Thoracic aorta (tissue), 2 donors: ENCODE results near the gene KRTAP5-5. TPM values are rescaled to one million over a fixed set of nuclear protein-coding genes. Genes with fewer than 3 reads are reported as not detected.
"Not testable (repeated sequence)": the region's sequence is repeated elsewhere in the genome, so short reads cannot be mapped to it uniquely, and the experiment has no call there.

Experiments
- ATAC-seq: fragments of 150-250 bp; one replicate; pipeline ENCODE4 v1.8.0; 2017; ENCODE audit warnings: low read depth; ENCODE audit not compliant: insufficient number of reproducible peaks, low FRiP score
- DNase-seq: peaks from one replicate; pipeline ENCODE4 v3.0.0-alpha.2; 2020; ENCODE audit warnings: low spot score
- H3K27ac ChIP-seq, 2 donors: fragments of 200-600 bp; sonication (generic); 1 replicate in 1 of 2; 2 replicates in 1 of 2; pipeline ENCODE4 v1.5.1; 2016; ENCODE audit warnings: mild to moderate bottlenecking in 2 of 2, moderate library complexity in 2 of 2
- H3K27me3 ChIP-seq: fragments of 200-600 bp; sonication (generic); replicated peaks from 2 replicates; pipeline ENCODE4 v1.6.0; 2016; ENCODE audit warnings: mild to moderate bottlenecking; ENCODE audit not compliant: insufficient read depth
- H3K36me3 ChIP-seq: fragments of 200-600 bp; sonication (generic); one replicate; pipeline ENCODE4 v1.5.1; 2016
- H3K4me1 ChIP-seq, 2 donors: fragments of 200-600 bp; sonication (generic); 1 replicate in 1 of 2; 2 replicates in 1 of 2; pipeline versions ENCODE4 v1.5.1 to v1.6.0; 2016; ENCODE audit warnings: low read depth in 2 of 2, mild to moderate bottlenecking in 1 of 2; ENCODE audit not compliant: control insufficient read depth in 1 of 2
- H3K4me3 ChIP-seq: fragments of 200-600 bp; sonication (generic); 2 replicates; pipeline ENCODE4 v1.5.1; 2016; ENCODE audit warnings: mild to moderate bottlenecking
- H3K9me3 ChIP-seq: fragments of 200-600 bp; sonication (generic); 2 replicates; pipeline ENCODE4 v1.5.1; 2016
- CTCF ChIP-seq: fragments of 200-600 bp; sonication (generic); IDR thresholded peaks from one replicate; pipeline ENCODE4 v1.5.1; 2019; ENCODE audit warnings: antibody characterized with exemption
- total RNA-seq, 2 donors: library from RNA; depleted of rRNA; stranded (reverse); fragments of >200 nt; gene quantifications; one replicate each; pipeline versions ENCODE4 v1.1.0 to v1.2.3, GENCODE V29; 2016

Gene KRTAP5-5, protein sequence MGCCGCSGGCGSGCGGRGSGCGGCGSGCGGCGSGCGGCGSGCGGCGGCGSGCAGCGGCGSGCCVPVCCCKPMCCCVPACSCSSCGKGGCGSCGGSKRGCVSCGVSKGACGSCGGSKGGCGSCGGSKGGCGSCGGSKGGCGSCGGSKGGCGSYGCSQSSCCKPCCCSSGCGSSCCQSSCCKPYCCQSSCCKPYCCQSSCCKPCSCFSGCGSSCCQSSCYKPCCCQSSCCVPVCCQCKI
- total RNA-seq, result not detected

DNA sequence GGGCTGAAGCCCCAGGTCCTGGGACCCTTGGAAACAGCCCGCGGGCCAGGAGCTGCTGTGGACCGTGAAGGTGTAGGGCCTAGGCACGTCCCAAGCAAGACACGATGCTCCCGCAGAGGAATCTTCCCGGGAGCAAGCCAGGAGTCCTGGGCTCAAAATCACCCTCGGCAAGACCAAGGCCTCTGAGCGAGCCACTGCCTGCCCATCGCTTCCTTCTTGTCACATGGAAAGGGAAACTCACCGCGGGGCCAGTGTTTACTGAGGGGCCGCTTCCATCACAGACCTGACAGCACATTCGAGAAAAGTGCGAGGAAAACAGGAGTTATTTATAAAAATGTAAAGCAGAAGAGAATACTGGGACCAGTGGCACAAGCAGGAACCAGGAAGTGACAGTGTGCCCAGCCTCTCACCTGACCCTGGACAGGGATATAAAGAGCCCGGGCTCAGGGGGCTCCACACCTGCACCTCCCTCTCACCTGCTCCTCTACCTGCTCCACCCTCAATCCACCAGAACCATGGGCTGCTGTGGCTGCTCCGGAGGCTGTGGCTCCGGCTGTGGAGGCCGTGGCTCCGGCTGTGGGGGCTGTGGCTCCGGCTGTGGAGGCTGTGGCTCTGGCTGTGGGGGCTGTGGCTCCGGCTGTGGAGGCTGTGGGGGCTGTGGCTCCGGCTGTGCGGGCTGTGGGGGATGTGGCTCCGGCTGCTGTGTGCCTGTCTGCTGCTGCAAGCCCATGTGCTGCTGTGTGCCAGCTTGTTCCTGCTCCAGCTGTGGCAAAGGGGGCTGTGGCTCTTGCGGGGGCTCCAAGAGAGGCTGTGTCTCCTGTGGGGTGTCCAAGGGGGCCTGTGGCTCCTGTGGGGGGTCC is at the start of gene KRTAP5-5:
KRTAP5-5 (plus strand) TSS at position 450 of the 860 bp plus-strand sequence; CDS start at position 516, 66 bp downstream.
- Histone ChIP-seq H3K9me3 (no peaks in the 10 kb centered on the region), H3K36me3 (no peaks in the 10 kb centered on the region), H3K27ac (no peak within 1 kb of the TSS), H3K4me1 (no peaks in the 10 kb centered on the region), H3K27me3 (peaks cover 7% of the 10 kb centered on the region), H3K4me3 (no peak within 1 kb of the TSS)
- DNase-seq (no peak), ATAC-seq (no peak)
- TF ChIP-seq CTCF, result no peak

DNA sequence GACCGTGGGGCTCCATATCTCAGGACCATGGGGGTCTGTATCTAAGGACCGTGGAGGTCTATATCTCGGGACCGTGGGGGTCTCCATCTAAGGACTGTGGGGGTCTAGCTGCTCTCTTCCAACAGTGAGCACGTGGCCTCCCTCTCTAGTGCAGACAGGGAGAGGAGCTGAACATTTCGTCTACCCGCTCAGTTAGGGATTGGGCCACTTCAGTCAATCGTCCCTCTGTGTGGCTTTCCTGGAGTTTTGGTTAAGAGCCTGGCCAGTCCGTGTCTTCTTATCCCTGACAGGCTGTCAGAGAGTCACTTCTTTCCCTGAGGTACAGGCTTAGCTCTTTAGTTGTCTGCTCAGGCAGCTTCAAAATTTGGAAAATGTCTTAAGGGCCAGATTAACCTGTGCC is 47.6 kb upstream of the KRTAP5-5 start:
- Histone ChIP-seq H3K4me1 (no peaks in the 10 kb centered on the region), H3K27ac (no peak overlapping the region), H3K9me3 (no peaks in the 10 kb centered on the region), H3K36me3 (no peaks in the 10 kb centered on the region), H3K4me3 (no peak overlapping the region), H3K27me3 (no peaks in the 10 kb centered on the region)
- no peak for TF ChIP-seq CTCF
- no peak for ATAC-seq
- DNase-seq, result no peak

DNA sequence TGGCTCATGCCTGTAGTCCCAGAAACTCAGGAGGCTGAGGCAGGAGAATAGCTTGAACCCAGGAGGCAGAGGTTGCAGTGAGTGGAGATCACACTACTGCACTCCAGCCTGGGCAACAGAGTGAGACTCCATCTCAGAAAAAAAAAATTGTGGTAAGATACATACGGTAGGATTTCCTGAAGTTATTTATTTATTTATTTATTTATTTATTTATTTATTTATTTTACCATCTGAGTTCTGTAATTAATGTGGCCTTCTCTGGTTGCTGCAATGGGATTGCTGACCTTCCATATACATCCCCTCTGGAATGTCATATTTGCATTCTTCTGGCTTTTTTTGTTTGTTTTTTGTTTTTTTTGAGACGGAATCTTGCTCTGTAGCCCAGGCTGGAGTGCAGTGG is 46.7 kb upstream of the KRTAP5-5 start:
- not testable (repeated sequence) for H3K27ac ChIP-seq, DNase-seq, ATAC-seq, H3K9me3 ChIP-seq, H3K4me3 ChIP-seq, H3K36me3 ChIP-seq, H3K27me3 ChIP-seq, H3K4me1 ChIP-seq

DNA sequence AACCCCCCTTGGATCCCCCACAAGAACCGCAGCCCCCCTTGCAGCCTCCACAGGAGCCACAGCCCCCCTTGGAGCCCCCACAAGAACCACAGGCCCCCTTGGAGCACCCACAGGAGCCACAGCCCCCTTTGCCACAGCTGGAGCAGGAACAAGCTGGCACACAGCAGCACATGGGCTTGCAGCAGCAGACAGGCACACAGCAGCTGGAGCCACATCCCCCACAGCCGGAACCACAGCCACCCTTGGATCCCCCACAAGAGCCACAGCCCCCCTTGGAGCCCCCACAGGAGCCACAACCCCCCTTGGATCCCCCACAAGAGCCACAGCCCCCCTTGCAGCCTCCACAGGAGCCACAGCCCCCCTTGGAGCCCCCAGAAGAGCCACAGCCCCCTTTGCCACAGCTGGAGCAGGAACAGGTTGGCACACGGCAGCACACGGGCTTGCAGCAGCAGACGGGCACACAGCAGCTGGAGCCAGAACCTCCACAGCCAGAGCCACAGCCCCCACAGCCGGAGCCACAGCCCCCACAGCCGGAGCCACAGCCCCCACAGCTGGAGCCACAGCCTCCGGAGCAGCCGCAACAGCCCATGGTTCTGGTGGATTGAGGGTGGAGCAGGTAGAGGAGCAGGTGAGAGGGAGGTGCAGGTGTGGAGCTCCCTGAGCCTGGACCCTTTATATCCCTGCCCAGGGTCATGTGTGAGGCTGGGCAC is 44.8 kb upstream of the KRTAP5-5 start, which contains the start of gene KRTAP5-1:
KRTAP5-1 (minus strand) TSS at position 623 of the 710 bp plus-strand sequence; CDS start at position 589, 34 bp downstream.
- H3K27me3 ChIP-seq, DNase-seq, H3K27ac ChIP-seq, H3K9me3 ChIP-seq, H3K4me3 ChIP-seq, H3K4me1 ChIP-seq, H3K36me3 ChIP-seq, ATAC-seq: not testable (repeated sequence)

GRCh38 chr11:1586699-1587098 is 42.9 kb upstream of the KRTAP5-5 start:
- DNase-seq, result no peak
- TF ChIP-seq CTCF, result no peak
- Histone ChIP-seq H3K9me3 (no peaks in the 10 kb centered on the region), H3K36me3 (no peaks in the 10 kb centered on the region), H3K4me1 (no peaks in the 10 kb centered on the region), H3K4me3 (no peak overlapping the region), H3K27ac (no peak overlapping the region), H3K27me3 (no peaks in the 10 kb centered on the region)
- ATAC-seq, result no peak

DNA sequence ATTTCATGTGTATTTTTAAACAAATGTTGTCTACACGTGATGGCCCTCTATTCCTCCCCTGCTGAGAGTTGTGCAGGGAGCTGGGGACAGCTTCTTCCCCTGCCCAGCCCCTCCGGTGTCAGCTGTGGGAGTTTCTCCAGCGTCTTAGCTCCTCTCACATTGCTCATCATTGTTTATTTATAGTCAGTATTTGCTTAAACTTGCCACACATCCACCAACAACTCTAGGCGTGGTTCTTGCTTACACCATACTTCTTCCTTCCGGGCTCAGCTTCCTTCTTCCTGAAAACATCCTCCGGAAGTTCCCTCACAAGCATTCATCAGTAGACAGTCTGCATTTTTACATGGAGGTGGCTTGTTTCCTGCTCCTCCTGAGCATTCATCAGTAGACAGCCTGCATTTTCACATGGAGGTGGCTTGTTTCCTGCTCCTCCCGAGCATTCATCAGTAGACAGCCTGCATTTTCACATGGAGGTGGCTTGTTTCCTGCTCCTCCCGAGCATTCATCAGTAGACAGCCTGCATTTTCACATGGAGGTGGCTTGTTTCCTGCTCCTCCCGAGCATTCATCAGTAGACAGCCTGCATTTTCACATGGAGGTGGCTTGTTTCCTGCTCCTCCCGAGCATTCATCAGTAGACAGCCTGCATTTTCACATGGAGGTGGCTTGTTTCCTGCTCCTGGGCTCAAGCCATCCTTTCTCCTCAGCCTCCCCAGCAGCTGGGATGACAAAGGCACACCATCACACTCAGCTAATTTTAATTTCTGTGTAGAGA is 40.2 kb upstream of the KRTAP5-5 start:
- H3K9me3 ChIP-seq, ATAC-seq, H3K4me3 ChIP-seq, H3K27me3 ChIP-seq, H3K4me1 ChIP-seq, H3K27ac ChIP-seq, H3K36me3 ChIP-seq, DNase-seq: not testable (repeated sequence)
